ENCODE results near the gene STAT5A.

The STAT5A gene

DNA sequence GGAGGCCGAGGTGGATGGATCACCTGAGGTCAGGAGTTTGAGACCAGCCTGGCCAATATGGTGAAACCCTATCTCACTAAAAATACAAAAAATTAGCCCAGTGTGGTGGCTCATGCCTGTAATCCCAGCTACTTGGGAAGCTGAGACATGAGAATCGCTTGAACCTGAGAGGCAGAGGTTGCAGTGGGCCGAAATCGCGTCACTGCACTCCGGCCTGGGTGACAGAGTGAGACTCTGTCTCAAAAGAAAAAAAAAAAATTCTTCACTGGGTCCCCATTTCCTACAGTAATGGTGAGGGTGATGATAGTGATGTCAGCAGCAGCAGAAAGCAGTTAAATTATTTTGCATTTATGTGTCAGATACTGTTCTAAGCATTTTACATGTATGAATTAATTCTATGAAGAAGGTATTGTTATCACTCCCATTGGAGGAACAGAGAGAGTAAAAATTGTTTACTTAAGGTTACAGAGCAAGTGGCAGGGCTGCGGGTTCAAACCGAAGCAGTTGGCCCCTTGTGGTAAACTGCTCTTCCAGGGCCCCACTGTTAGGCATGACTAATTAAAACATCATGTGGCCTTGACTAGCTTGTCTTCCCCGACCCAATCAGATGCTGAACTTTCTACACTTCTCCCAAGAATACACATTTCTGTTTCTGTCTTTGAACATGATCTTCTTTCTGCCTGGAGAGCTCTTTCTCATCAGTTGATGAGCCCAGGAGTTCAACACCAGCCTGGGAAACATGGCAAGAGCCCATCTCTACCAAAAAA is 54.1 kb downstream of the STAT5A start:
- peak; percentile 38 for DNase-seq (ENCODE audit: low spot score)
- TF ChIP-seq, protein P1, sequence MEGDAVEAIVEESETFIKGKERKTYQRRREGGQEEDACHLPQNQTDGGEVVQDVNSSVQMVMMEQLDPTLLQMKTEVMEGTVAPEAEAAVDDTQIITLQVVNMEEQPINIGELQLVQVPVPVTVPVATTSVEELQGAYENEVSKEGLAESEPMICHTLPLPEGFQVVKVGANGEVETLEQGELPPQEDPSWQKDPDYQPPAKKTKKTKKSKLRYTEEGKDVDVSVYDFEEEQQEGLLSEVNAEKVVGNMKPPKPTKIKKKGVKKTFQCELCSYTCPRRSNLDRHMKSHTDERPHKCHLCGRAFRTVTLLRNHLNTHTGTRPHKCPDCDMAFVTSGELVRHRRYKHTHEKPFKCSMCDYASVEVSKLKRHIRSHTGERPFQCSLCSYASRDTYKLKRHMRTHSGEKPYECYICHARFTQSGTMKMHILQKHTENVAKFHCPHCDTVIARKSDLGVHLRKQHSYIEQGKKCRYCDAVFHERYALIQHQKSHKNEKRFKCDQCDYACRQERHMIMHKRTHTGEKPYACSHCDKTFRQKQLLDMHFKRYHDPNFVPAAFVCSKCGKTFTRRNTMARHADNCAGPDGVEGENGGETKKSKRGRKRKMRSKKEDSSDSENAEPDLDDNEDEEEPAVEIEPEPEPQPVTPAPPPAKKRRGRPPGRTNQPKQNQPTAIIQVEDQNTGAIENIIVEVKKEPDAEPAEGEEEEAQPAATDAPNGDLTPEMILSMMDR (IDR thresholded peaks at IDR 0.05; ENCODE audit: extremely low read depth, missing control alignments) = no peak

DNA sequence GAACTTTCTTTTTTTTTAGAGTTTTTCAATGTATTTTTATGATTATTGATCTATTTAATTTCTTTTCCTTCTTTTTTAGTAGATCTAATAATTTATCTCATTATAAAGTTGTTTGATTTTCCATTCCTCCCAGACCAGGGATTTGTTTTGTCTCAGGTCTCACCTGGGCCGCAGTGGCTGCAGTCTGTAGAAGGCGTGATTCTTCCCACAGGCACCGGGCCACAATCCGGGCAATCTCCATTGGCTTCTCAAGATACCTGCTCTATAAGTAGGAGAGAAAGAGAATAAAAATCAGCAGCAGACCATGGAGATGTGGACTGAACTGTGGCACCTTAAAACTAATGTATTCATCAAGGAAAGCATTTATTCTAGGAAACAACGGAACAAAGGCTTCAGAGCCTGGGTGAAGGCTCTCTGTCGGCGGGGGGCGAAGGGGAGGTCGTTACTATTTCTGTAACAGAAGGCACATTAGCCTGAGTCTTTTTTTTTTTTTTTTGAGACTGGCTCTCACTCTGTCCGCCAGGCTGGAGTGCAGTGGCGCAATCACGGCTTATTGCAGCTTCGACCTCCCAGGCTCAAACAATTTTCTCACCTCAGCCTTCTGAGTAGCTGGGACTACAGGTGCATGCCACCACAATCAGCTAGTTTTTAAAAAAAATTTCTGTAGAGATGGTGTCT is 57.2 kb downstream of the STAT5A start:
- DNase-seq (ENCODE audit: low spot score) = no peak
- TF ChIP-seq, protein P1 (IDR thresholded peaks at IDR 0.05; ENCODE audit: extremely low read depth, missing control alignments) = no peak

DNA sequence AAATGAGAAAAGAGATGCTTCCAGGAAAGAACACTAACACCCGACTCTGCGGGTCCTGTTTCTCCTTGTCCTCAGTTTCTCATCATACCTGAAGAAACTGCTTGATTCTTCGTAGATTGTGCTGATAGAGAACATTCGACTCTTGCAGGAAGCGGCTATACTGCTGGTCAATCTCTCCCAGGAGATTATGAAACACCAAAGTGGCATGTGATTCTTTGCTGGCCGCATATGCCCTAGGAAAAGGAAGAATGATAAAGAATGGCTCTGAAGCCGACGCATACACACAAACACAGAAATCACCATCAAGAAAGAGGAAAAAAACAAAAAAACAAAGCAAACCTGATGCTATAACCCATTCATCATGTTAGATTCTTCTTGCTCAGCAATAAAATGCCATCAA is 58.2 kb downstream of the STAT5A start:
- TF ChIP-seq, protein P1 (IDR thresholded peaks at IDR 0.05; ENCODE audit: extremely low read depth, missing control alignments) = no peak

GRCh38 chr17:42347198-42347597 is 58.9 kb downstream of the STAT5A start:
- DNase-seq (ENCODE audit: low spot score) = no peak
- TF ChIP-seq, protein P1 (IDR thresholded peaks at IDR 0.05; ENCODE audit: extremely low read depth, missing control alignments) = no peak

More for the DNA sequence above, 58.2 kb downstream of the STAT5A start:
- no peak for DNase-seq (ENCODE audit: low spot score)

DNA sequence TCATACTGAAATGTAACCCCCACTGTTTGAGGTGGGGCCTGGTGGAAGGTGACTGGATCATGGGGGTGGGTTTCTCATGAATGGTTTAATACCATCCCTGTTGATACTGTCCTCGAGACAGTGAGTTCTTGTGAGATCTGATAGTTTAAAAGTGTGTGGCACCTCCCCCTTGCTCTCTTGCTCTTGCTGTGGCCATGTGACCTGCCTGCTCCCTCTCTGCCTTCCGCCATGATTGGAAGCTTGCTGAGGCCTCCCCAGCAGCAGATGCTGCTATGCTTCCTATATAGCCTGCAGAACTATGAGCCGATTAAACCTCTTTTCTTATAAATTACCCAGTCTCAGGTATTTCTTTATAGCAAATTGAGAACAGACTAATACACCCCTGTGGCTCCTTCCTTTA is 59.3 kb downstream of the STAT5A start:
- TF ChIP-seq, protein P1 (IDR thresholded peaks at IDR 0.05; ENCODE audit: extremely low read depth, missing control alignments) = no peak
- no peak for DNase-seq (ENCODE audit: low spot score)

DNA sequence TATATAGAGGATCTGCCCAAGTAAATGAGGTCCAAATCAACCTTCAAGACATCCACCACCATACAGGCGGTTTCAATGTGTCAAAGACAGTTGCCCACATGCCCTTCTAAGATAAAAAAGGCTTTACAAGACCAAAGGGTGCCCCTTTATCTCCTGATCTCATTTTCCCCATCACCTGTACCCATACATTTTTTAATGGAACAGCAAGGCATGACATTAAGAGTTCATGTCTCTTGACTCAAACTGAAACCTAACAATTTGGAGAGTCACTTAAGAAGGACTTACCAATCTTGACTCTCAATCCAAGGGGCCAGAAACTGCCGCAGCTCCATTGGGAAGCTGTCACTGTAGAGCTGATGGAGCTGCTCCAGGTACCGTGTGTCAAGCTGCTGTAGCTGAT is 59.8 kb downstream of the STAT5A start:
- no peak for DNase-seq (ENCODE audit: low spot score)
- TF ChIP-seq, protein P1 (IDR thresholded peaks at IDR 0.05; ENCODE audit: extremely low read depth, missing control alignments) = no peak

Measured in GM20000 (cell line).